HFF-Myc (cell line): Measurements from ENCODE around the gene TEX36.

Experiments
- DNase-seq: peaks from one replicate; pipeline ENCODE4 v3.0.0-alpha.2; 2011; ENCODE audit warnings: low read depth; ENCODE audit errors: extremely low read depth
- H3K4me3 ChIP-seq: replicated peaks from 2 replicates; pipeline ENCODE4 v1.5.1; 2011; ENCODE audit warnings: low read depth, mild to moderate bottlenecking, control low read depth, low read length
- CTCF ChIP-seq: IDR thresholded peaks from 2 replicates; pipeline ENCODE4 v1.5.1; 2012; ENCODE audit warnings: mild to moderate bottlenecking, low read depth, low read length, control low read depth; ENCODE audit errors: missing control alignments

The TEX36 gene

GRCh38 chr10:125692196-125692595 is 9.2 kb upstream of the TEX36 start:
- no peak for DNase-seq
- H3K4me3 ChIP-seq, result no peak overlapping the region
- TF ChIP-seq CTCF, result no peak

- TF ChIP-seq CTCF, result no peak
- DNase-seq, result peak; percentile 61
- H3K4me3 ChIP-seq, result no peak overlapping the region
Measured at GRCh38 chr10:125691160-125691981, 8.4 kb upstream of the TEX36 start.

GRCh38 chr10:125689955-125690569 is 7.1 kb upstream of the TEX36 start:
- TF ChIP-seq CTCF, result no peak
- DNase-seq, result no peak
- no peak overlapping the region for H3K4me3 ChIP-seq

GRCh38 chr10:125687507-125688185 is 4.7 kb upstream of the TEX36 start:
- no peak overlapping the region for H3K4me3 ChIP-seq
- no peak for DNase-seq
- no peak for TF ChIP-seq CTCF

- H3K4me3 ChIP-seq, result no peak overlapping the region
- no peak for DNase-seq
- no peak for TF ChIP-seq CTCF
Measured at GRCh38 chr10:125684581-125684980, 1.6 kb upstream of the TEX36 start.

GRCh38 chr10:125683821-125684220 is 858 bp upstream of the TEX36 start:
- no peak for TF ChIP-seq CTCF
- no peak overlapping the region for H3K4me3 ChIP-seq
- no peak for DNase-seq
